ENCODE measurements around the gene NT5DC2.

GRCh38 chr3:52511509-52511908, 22.1 kb downstream of the NT5DC2 start:
- TF ChIP-seq EZH2 (IDR thresholded peaks at IDR 0.05; ENCODE audit: insufficient read depth, poor library complexity, severe bottlenecking) = no peak
- TF ChIP-seq EZH2phosphoT487 (IDR thresholded peaks at IDR 0.05; ENCODE audit: insufficient read depth, low read depth) = no peak
